ENCODE measurements around the gene RBPJL.

DNA sequence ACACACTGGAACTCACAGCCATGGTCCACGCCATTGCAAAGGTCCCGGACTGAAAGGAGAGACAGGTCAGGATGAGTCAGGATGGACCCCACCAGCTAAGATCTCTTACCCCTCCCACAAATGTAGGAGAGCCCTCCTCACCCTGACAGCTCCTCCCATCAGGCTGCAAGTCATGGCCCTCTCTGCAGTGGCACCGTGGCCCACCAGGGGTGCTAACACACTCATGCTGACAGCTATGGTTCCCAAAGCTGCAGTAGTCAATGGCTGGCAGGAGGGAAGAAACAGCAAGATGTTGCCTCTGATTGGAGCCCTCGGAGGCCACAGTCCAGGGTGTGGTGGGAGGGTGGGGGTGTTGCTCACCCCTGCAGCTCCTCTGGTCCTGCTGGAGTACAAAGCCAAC, 5.7 kb upstream of the RBPJL start:
- TF ChIP-seq, protein P1, sequence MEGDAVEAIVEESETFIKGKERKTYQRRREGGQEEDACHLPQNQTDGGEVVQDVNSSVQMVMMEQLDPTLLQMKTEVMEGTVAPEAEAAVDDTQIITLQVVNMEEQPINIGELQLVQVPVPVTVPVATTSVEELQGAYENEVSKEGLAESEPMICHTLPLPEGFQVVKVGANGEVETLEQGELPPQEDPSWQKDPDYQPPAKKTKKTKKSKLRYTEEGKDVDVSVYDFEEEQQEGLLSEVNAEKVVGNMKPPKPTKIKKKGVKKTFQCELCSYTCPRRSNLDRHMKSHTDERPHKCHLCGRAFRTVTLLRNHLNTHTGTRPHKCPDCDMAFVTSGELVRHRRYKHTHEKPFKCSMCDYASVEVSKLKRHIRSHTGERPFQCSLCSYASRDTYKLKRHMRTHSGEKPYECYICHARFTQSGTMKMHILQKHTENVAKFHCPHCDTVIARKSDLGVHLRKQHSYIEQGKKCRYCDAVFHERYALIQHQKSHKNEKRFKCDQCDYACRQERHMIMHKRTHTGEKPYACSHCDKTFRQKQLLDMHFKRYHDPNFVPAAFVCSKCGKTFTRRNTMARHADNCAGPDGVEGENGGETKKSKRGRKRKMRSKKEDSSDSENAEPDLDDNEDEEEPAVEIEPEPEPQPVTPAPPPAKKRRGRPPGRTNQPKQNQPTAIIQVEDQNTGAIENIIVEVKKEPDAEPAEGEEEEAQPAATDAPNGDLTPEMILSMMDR (IDR thresholded peaks at IDR 0.05): no peak
- TF ChIP-seq POLR2A (IDR thresholded peaks at IDR 0.05) (no peak), POLR2AphosphoS5 (IDR thresholded peaks at IDR 0.05) (no peak), EP300 (IDR thresholded peaks at IDR 0.05) (no peak)
